Activated naive CD4-positive, alpha-beta T cell treated with Interleukin-2 at 50 U/mL for 16 hours (primary cell): ENCODE measurements around the gene CTNNA3.

Experiments used
- DNase-seq: peaks from one replicate; pipeline ENCODE4 v3.0.0-alpha.2; 2020

CTNNA3 gene

GRCh38 chr10:66996996-66997395 is 699.0 kb downstream of the CTNNA3 start:
- no peak for DNase-seq

- DNase-seq, result no peak
These were observed 705.7 kb downstream of the CTNNA3 start for GRCh38 chr10:66990143-66990830.

- DNase-seq, result no peak
These were observed 712.5 kb downstream of the CTNNA3 start for GRCh38 chr10:66983475-66983818.

GRCh38 chr10:66982792-66983474 is 713.1 kb downstream of the CTNNA3 start:
- DNase-seq, result no peak

GRCh38 chr10:66982053-66982420 is 714.0 kb downstream of the CTNNA3 start:
- no peak for DNase-seq

- DNase-seq, result no peak
These were observed 714.5 kb downstream of the CTNNA3 start for GRCh38 chr10:66981361-66982052.

- DNase-seq, result no peak
These were observed 715.7 kb downstream of the CTNNA3 start for GRCh38 chr10:66980246-66980815.

GRCh38 chr10:66964946-66965345 is 731.0 kb downstream of the CTNNA3 start:
- DNase-seq, result no peak

- DNase-seq, result no peak
These were observed 737.5 kb downstream of the CTNNA3 start for GRCh38 chr10:66958466-66958865.

GRCh38 chr10:66951896-66952295 is 744.1 kb downstream of the CTNNA3 start:
- no peak for DNase-seq

- DNase-seq, result no peak
These were observed 752.4 kb downstream of the CTNNA3 start for GRCh38 chr10:66943590-66943989.

GRCh38 chr10:66942407-66942806 is 753.6 kb downstream of the CTNNA3 start:
- DNase-seq, result no peak

- no peak for DNase-seq
These were observed 754.5 kb downstream of the CTNNA3 start for GRCh38 chr10:66941491-66941890.

- no peak for DNase-seq
These were observed 755.0 kb downstream of the CTNNA3 start for GRCh38 chr10:66940965-66941364.

- no peak for DNase-seq
These were observed 761.3 kb downstream of the CTNNA3 start for GRCh38 chr10:66934711-66935110.

GRCh38 chr10:66931949-66932343 is 764.0 kb downstream of the CTNNA3 start:
- DNase-seq, result no peak

GRCh38 chr10:66931340-66931948 is 764.6 kb downstream of the CTNNA3 start:
- DNase-seq, result no peak

- no peak for DNase-seq
These were observed 766.6 kb downstream of the CTNNA3 start for GRCh38 chr10:66929375-66929774.

- DNase-seq, result no peak
These were observed 767.2 kb downstream of the CTNNA3 start for GRCh38 chr10:66928776-66929175.

GRCh38 chr10:66927971-66928770 is 767.8 kb downstream of the CTNNA3 start:
- no peak for DNase-seq

GRCh38 chr10:66927251-66927935 is 768.6 kb downstream of the CTNNA3 start:
- DNase-seq, result no peak

GRCh38 chr10:66926841-66927240 is 769.2 kb downstream of the CTNNA3 start:
- no peak for DNase-seq
